Suprapubic skin (tissue), 4 donors: Measurements from ENCODE around the gene MS4A10. TPM values are rescaled to one million over a fixed set of nuclear protein-coding genes. Genes with fewer than 3 reads are reported as not detected.
A peak's percentile ranks its signal among the peaks of the same experiment; 100 is the strongest.

Experiments
- DNase-seq, 2 donors: peaks; one replicate each; pipeline ENCODE4 v3.0.0-alpha.2; 2019; ENCODE audit warnings: low spot score in 2 of 2
- H3K27ac ChIP-seq: fragments of 200-600 bp; sonication (generic); one replicate; pipeline ENCODE4 v1.5.1; 2019
- H3K27me3 ChIP-seq: fragments of 200-600 bp; sonication (generic); one replicate; pipeline ENCODE4 v1.5.1; 2019
- H3K36me3 ChIP-seq: fragments of 200-600 bp; sonication (generic); one replicate; pipeline ENCODE4 v1.5.1; 2019
- H3K4me1 ChIP-seq: fragments of 200-600 bp; sonication (generic); one replicate; pipeline ENCODE4 v1.5.1; 2019
- H3K4me3 ChIP-seq: fragments of 200-600 bp; sonication (generic); one replicate; pipeline ENCODE4 v1.5.1; 2019; ENCODE audit warnings: mild to moderate bottlenecking
- H3K9me3 ChIP-seq: fragments of 200-600 bp; sonication (generic); one replicate; pipeline ENCODE4 v1.5.1; 2019
- CTCF ChIP-seq, 2 donors: fragments of 200-600 bp in 1 of 2; fragments of 450-650 bp in 1 of 2; sonication (generic) in 1 of 2; IDR thresholded peaks; one replicate each; pipeline ENCODE4 v1.5.1; 2016 to 2019; ENCODE audit warnings: antibody characterized with exemption in 2 of 2, mild to moderate bottlenecking in 1 of 2, moderate library complexity in 1 of 2
- EP300 ChIP-seq: sonication (generic); formaldehyde crosslinking; IDR thresholded peaks from one replicate; pipeline ENCODE4 v1.6.1; 2017; ENCODE audit warnings: antibody characterized with exemption
- POLR2A ChIP-seq, 2 donors: fragments of 450-650 bp; IDR thresholded peaks; one replicate each; pipeline ENCODE4 v1.6.1; 2017; ENCODE audit warnings: antibody characterized with exemption in 2 of 2, mild to moderate bottlenecking in 2 of 2, moderate library complexity in 2 of 2
- POLR2AphosphoS5 ChIP-seq, 3 donors: sonication (generic); formaldehyde crosslinking; IDR thresholded peaks; one replicate each; pipeline ENCODE4 v1.6.1; 2017; ENCODE audit warnings: antibody characterized with exemption in 3 of 3
- WGBS: methylation state at CpG from one replicate; pipeline ENCODE4 v1.1.5; 2018; 5-methylcytosine and 5-hydroxymethylcytosine counted together
- total RNA-seq, 4 donors: library from RNA; depleted of rRNA; stranded (reverse); fragments of >200 nt; gene quantifications; one replicate each; pipeline ENCODE4 v1.1.0, GENCODE V29; 2016

The MS4A10 gene
- total RNA-seq, 4 donors from 2014 or later: not detected

GRCh38 chr11:60786811-60787567 lies 1.9 kb downstream of the MS4A10 start:
- no peak overlapping the region for H3K27ac ChIP-seq
- DNase-seq: peak in 1 of 2 donors; percentile 34
- WGBS: 63% methylated on average over 12 of the region's 15 CpGs

GRCh38 chr11:60788401-60789125 lies 3.4 kb downstream of the MS4A10 start:
- no peak for DNase-seq
- no peak overlapping the region for H3K4me3 ChIP-seq

More at GRCh38 chr11:60786811-60787567, 1.9 kb downstream of the MS4A10 start:
- Histone ChIP-seq H3K4me3 (no peak overlapping the region), H3K27me3 (peaks cover 5% of the 10 kb centered on the region), H3K36me3 (no peaks in the 10 kb centered on the region), H3K4me1 (no peaks in the 10 kb centered on the region), H3K9me3 (no peaks in the 10 kb centered on the region)
- TF ChIP-seq EP300 (no peak), POLR2AphosphoS5 (IDR thresholded peaks at IDR 0.05) (no peak), CTCF (IDR thresholded peaks at IDR 0.05) (no peak), POLR2A (IDR thresholded peaks at IDR 0.05) (no peak)

GRCh38 chr11:60790726-60791125 lies 5.6 kb downstream of the MS4A10 start:
- WGBS: 94% methylated on average over 3 of the region's 3 CpGs
- no peak overlapping the region for H3K27ac ChIP-seq
- no peak overlapping the region for H3K4me3 ChIP-seq
- no peaks in the 10 kb centered on the region for H3K36me3 ChIP-seq
- DNase-seq: no peak
- no peak for TF ChIP-seq CTCF (IDR thresholded peaks at IDR 0.05)
- TF ChIP-seq POLR2A (IDR thresholded peaks at IDR 0.05): no peak
- TF ChIP-seq EP300: no peak
- TF ChIP-seq POLR2AphosphoS5 (IDR thresholded peaks at IDR 0.05): no peak
- no peaks in the 10 kb centered on the region for H3K4me1 ChIP-seq
- H3K27me3 ChIP-seq: peaks cover 7% of the 10 kb centered on the region
- no peaks in the 10 kb centered on the region for H3K9me3 ChIP-seq

More at GRCh38 chr11:60788401-60789125, 3.4 kb downstream of the MS4A10 start:
- WGBS: 94% methylated on average over 5 of the region's 7 CpGs
- Histone ChIP-seq H3K4me1 (no peaks in the 10 kb centered on the region), H3K9me3 (no peaks in the 10 kb centered on the region), H3K27ac (no peak overlapping the region), H3K27me3 (peaks cover 7% of the 10 kb centered on the region), H3K36me3 (no peaks in the 10 kb centered on the region)
- TF ChIP-seq CTCF (IDR thresholded peaks at IDR 0.05): no peak
- no peak for TF ChIP-seq POLR2A (IDR thresholded peaks at IDR 0.05)

GRCh38 chr11:60791153-60791933 lies 6.2 kb downstream of the MS4A10 start:
- no peaks in the 10 kb centered on the region for H3K36me3 ChIP-seq
- no peaks in the 10 kb centered on the region for H3K9me3 ChIP-seq
- no peak for DNase-seq
- no peaks in the 10 kb centered on the region for H3K4me1 ChIP-seq
- no peak overlapping the region for H3K4me3 ChIP-seq
- peaks cover 7% of the 10 kb centered on the region for H3K27me3 ChIP-seq
- no peak overlapping the region for H3K27ac ChIP-seq
- TF ChIP-seq POLR2AphosphoS5 (IDR thresholded peaks at IDR 0.05): no peak
- no peak for TF ChIP-seq EP300
- TF ChIP-seq CTCF (IDR thresholded peaks at IDR 0.05): no peak
- TF ChIP-seq POLR2A (IDR thresholded peaks at IDR 0.05): no peak
- 94% methylated on average over 4 of the region's 4 CpGs for WGBS
